HEK293 (cell line): ENCODE data around the gene PANX3.

Experiments used
- BCL11A ChIP-seq: fragments of 450-650 bp; formaldehyde crosslinking; IDR thresholded peaks from 2 replicates; pipeline ENCODE4 v1.5.1; 2016; ENCODE audit warnings: low read depth, missing biosample characterization, missing genetic modification characterization
- CTCF ChIP-seq: fragments of 450-650 bp; formaldehyde crosslinking; IDR thresholded peaks from 2 replicates; pipeline ENCODE4 v1.5.1; 2016; ENCODE audit warnings: missing biosample characterization, missing genetic modification characterization
- HOXA7 ChIP-seq: sonication (generic); formaldehyde crosslinking; IDR thresholded peaks from 2 replicates; pipeline ENCODE4 v1.8.1; 2022; ENCODE audit warnings: missing genetic modification reagents, borderline replicate concordance
- KLF16 ChIP-seq: fragments of 450-650 bp; formaldehyde crosslinking; IDR thresholded peaks from 2 replicates; pipeline ENCODE4 v1.5.1; 2017; ENCODE audit warnings: missing biosample characterization, missing genetic modification characterization
- SP2 ChIP-seq: fragments of 450-650 bp; formaldehyde crosslinking; IDR thresholded peaks from 2 replicates; pipeline ENCODE4 v1.5.1; 2016; ENCODE audit warnings: missing biosample characterization, missing genetic modification characterization

GRCh38 chr11:124591430-124591829 lies 19.8 kb upstream of the PANX3 start:
- TF ChIP-seq BCL11A (tag by site-specific recombination) (no peak), CTCF (tag by site-specific recombination) (no peak), HOXA7 (CRISPR knock-in tag) (no peak), KLF16 (tag by site-specific recombination) (no peak), SP2 (tag by site-specific recombination) (no peak)
